HG03135 (cell line): ENCODE data around the gene JAZF1.

Source experiments
- ATAC-seq: cut with Tn5 transposase; IDR thresholded peaks from one replicate; pipeline ENCODE4 v1.9.1; 2021; ENCODE audit warnings: mild to moderate bottlenecking, moderate library complexity; ENCODE audit not compliant: unreplicated experiment

Gene JAZF1

DNA sequence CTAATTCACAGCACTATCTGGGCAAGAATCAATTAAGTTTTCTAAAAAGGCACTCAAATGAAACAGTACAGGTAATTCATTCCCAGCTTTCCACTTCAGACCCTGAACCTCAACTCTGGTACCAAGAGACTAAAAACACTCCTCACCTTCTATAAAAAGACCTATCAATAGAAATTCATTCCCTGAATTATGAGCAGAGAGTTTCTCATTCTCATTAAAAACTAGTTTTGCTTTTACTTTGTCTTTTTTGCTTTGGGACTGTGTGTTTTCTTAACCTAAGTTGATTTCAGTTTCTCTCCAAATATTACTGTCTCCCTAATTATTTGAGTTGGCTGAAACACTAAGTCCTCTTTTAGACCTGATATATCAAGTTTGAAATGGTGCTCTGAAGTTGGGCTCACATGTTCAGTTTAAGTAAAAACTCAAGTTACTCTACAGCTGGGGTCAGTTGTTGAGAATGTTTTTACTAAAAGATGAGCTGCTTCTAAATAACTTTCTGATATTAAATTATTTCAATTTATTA is 189.5 kb downstream of the JAZF1 start:
- ATAC-seq: no peak

DNA sequence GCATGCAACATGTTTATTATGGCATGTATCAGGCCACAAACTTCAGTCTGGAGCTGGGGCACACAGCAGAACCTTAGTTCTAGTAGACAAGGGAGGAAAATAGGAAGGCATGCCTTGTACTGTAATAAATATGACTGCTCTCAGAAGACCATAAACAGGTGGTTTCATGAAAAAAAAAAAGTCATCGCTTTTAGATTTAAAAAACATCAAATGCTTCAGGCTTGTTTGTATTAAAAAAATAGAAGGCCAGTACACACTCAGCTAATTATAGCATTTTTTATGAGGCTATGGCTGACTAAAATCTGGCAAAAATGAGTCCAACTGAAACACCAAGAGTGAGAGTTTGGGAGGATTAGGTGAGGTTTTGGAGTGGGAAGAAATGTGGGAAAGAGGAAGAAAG is 204.1 kb downstream of the JAZF1 start:
- no peak for ATAC-seq

GRCh38 chr7:27973625-27974024 is 207.0 kb downstream of the JAZF1 start:
- ATAC-seq: no peak

DNA sequence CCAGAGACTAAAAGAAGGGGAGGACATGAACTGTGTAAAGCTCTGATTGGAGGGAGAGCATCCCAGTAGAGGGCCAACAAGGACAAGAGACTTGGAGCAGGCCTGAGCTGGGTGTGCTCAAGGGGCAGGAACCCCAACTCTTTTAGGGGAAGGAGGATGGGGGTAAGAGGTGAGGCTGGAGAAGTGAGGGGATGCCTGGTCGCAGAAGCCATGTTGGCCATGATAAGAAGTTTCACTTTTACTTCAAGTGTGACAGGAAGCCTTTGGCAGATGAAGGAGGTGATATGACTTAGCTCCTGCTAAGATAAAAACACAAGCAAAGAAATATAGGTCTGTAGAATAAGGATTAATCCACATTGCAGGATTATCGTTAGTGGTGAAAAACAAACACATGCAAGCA is 208.3 kb downstream of the JAZF1 start:
- no peak for ATAC-seq

GRCh38 chr7:27971171-27971812 is 209.3 kb downstream of the JAZF1 start:
- ATAC-seq: no peak

- no peak for ATAC-seq
These were observed 210.2 kb downstream of the JAZF1 start for GRCh38 chr7:27970350-27970749.

DNA sequence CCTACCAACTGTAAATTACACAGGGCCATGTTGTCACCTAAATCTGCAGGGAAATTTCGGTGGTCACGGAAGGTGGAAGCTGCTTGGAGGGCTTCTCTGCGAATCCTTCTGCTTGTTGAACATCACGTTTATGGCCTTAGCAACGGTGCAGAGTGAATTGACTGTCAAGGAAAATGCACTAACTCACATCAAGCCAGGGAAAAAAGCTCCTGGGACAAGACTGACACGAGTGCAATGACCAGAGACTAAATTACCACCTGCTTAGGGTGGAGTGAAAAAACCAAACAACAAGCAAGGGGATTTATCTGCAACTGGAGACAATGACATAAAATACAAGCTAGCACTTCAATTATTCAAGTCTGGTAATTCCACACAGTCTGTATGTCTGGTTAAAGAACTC is 211.2 kb downstream of the JAZF1 start:
- no peak for ATAC-seq

- ATAC-seq: no peak
These were observed 213.0 kb downstream of the JAZF1 start for GRCh38 chr7:27967639-27968038.

GRCh38 chr7:27966219-27966780 is 214.3 kb downstream of the JAZF1 start:
- no peak for ATAC-seq

- ATAC-seq: no peak
These were observed 214.9 kb downstream of the JAZF1 start for GRCh38 chr7:27965650-27966049.

DNA sequence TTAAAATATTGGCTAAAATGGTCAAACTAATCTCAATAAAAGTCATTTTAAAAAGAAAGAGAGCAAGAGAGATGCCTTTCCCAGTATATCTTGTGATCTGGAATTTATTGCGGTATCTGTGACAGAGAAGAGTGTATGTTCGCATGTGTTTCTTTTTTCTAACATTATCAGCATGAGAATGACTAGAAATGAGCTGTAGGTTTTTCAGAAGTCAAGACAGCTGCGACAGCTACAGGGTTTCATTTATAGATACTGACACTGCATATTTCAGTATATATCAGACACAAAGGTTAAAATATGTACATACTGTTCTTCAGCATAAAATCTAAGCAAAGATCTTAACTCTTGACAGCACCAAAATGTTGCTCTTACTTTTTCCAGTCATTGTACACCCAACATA is 215.8 kb downstream of the JAZF1 start:
- ATAC-seq: no peak

- ATAC-seq: no peak
These were observed 217.5 kb downstream of the JAZF1 start for GRCh38 chr7:27963056-27963455.

DNA sequence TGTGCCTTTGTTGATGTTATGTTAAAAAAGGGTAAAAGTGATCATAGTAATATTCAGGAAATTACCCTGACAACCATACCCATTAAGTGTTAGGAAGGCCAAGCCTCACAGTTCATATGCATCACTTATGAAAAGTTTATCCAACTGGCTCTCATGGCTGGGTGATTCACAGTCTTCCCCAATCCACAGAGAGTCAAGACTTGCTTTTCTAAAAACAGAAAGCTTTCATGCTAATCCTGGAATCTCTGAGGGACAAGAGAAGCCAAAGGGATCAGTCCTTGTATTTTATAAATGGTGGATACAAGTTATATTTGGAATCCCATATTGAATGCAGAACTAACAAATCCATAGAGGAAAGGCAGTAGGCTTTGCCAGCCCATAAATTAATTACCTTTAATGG is 218.3 kb downstream of the JAZF1 start:
- ATAC-seq: no peak

DNA sequence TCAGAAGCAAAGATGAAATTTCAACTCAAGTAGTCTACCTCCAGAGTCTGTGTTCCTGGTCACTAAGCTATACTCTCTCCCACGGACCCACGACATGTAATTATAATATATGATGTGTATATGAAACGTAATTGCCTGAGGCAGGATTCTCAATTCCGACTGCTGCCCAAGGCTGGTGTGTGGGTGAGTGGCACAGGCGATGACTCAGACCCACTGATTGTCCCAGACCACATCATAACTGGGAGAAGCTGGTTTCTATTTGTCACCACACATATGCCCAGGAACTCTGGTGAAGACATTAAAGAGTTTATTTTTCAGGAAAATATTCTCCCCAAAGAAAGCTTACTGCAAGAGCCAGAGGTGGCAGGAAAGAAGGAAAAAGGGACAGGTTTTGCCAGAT is 219.3 kb downstream of the JAZF1 start:
- ATAC-seq: no peak

DNA sequence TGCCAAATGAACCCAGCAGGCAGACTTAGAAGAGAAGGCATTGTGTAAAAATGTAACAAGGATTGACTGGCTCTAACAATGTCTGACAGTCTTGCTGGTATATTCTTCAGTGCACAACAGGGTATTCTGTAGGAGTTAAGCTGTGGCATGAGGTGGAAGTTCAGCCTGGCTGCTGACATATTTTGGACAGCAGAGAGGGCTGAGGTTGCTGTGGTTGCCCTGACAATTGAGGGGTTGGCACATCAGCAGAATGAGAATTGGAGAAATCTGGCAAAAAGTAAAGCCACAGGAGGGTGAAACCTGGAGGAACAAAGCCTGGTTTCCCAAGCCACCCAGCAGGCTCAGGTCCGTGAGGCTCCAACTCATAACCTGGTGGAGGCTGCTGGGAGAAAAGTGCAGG is 220.2 kb downstream of the JAZF1 start:
- ATAC-seq: no peak

DNA sequence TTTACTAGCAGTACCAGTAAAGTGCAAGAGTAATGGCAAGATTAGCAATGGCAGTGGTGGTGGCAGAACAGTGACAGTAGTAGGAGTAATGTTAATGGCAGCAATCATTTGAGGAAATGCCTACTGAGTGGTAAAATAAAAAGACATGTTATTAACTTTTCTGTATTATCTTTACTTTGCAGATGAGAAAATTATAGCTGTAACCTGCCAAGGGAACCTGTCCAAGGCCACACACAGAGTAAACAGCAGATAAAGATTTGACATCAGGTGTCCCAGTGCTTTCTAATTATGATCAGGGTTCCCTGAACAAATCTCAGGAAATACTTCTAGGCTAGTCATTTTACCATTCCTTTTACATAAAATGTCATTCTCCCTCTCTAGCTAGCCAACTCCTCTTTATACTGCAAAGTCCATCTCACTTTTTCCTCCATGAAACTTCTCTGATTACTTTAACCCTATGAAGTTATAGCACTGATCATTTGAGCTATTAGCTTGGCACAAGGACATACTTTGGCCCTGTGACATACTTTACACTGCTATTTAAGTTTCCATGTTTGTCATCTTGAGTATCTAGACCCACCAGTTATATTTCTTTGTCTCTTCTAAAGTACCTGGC is 221.6 kb downstream of the JAZF1 start:
- ATAC-seq: no peak

GRCh38 chr7:27955596-27955995 is 225.0 kb downstream of the JAZF1 start:
- ATAC-seq: no peak

GRCh38 chr7:27955011-27955410 is 225.6 kb downstream of the JAZF1 start:
- no peak for ATAC-seq

- no peak for ATAC-seq
These were observed 226.8 kb downstream of the JAZF1 start for GRCh38 chr7:27953777-27954176.

- no peak for ATAC-seq
These were observed 227.2 kb downstream of the JAZF1 start for GRCh38 chr7:27953361-27953760.

- ATAC-seq: no peak
These were observed 227.9 kb downstream of the JAZF1 start for GRCh38 chr7:27952456-27953285.

DNA sequence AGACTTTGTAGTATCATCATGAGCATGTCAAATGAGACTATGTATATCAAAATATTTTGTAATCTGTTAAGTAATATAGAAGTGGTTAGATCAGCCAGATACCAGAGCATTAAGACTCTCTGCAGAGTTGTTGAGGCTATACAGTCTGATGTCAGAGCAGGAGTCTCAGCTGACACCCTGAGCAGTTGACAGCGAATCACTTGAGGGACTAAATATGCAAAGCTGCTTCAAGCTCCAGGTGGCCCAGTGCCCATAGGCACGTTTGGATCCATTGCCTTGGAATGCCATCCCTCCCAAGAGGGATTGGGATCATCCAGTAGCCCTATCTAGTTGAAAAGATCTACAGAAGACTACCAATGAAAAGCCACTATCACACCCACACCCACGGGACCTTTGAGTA is 230.5 kb downstream of the JAZF1 start:
- no peak for ATAC-seq
